Esophagus (tissue), 2 donors: ENCODE data around the gene GRM7. TPM values are rescaled to one million over a fixed set of nuclear protein-coding genes. Genes with fewer than 3 reads are reported as not detected.
A peak's percentile ranks its signal among the peaks of the same experiment; 100 is the strongest.

Source experiments
- H3K27ac ChIP-seq, 2 donors: one replicate each; pipeline ENCODE4 v1.5.1; 2013; ENCODE audit warnings: low read depth in 2 of 2, mild to moderate bottlenecking in 2 of 2, inconsistent platforms in 1 of 2, low read length in 1 of 2, moderate library complexity in 1 of 2
- H3K27me3 ChIP-seq, 2 donors: one replicate each; pipeline ENCODE4 v1.6.1; 2013; ENCODE audit warnings: low read length in 2 of 2, control low read depth in 1 of 2, mild to moderate bottlenecking in 1 of 2; ENCODE audit not compliant: insufficient read depth in 2 of 2, control insufficient read depth in 1 of 2
- H3K36me3 ChIP-seq, 2 donors: one replicate each; pipeline ENCODE4 v1.6.1; 2013; ENCODE audit warnings: low read length in 1 of 2; ENCODE audit not compliant: control insufficient read depth in 2 of 2, insufficient read depth in 2 of 2
- H3K4me1 ChIP-seq, 2 donors: one replicate each; pipeline ENCODE4 v1.6.1; 2013; ENCODE audit warnings: low read length in 1 of 2; ENCODE audit not compliant: control insufficient read depth in 2 of 2, insufficient read depth in 2 of 2
- H3K4me3 ChIP-seq, 2 donors: one replicate each; pipeline ENCODE4 v1.5.1; 2013; ENCODE audit warnings: low read length in 2 of 2, mild to moderate bottlenecking in 2 of 2, low read depth in 1 of 2, moderate library complexity in 1 of 2
- H3K9me3 ChIP-seq, 2 donors: one replicate each; pipeline ENCODE4 v1.6.1; 2013; ENCODE audit warnings: mild to moderate bottlenecking in 2 of 2, low read depth in 1 of 2, low read length in 1 of 2, moderate library complexity in 1 of 2; ENCODE audit not compliant: control insufficient read depth in 2 of 2, insufficient read depth in 1 of 2
- WGBS, 2 donors: extraction: QIAGEN DNeasy Blood & Tissue Kit; methylation state at CpG; one replicate each; pipeline ENCODE4 v1.1.7; 2013; 5-methylcytosine and 5-hydroxymethylcytosine counted together
- polyA plus RNA-seq, 2 donors: library from polyadenylated mRNA; stranded (reverse); fragments of 200-250 nt; gene quantifications; one replicate each; pipeline ENCODE4 v1.2.3, GENCODE V29; 2013
- donor health status: healthy with polysubstance abuse.
- donor health status: Bipolar disorder and iron deficiency.

The GRM7 gene
- under 1 TPM in 1 of 2 donors, not detected in 1; 0.01 TPM for polyA plus RNA-seq

DNA sequence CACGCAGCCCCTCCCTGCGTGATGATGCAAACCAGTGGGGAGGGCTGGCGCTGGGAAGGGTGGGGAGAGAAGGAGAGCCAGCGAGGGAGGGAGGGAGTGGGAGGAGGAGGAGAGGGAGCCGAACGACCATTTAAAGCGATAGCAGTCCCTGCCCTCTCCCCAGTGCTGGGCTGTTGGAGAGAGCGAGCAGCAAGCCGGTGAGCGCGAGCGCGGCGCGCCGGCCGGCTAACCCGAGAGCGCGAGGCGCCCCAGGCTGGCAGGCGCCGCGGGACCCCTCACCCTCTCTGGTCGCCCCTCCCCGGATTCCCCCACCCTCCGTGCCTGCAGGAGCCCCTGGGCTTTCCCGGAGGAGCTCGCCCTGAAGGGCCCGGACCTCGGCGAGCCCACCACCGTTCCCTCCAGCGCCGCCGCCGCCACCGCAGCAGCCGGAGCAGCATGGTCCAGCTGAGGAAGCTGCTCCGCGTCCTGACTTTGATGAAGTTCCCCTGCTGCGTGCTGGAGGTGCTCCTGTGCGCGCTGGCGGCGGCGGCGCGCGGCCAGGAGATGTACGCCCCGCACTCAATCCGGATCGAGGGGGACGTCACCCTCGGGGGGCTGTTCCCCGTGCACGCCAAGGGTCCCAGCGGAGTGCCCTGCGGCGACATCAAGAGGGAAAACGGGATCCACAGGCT is at the start of gene GRM7:
GRM7 (plus strand) TSS at position 162 of the 671 bp plus-strand sequence.
- WGBS, 2 donors = 5 to 6% methylated on average over 42 to 62 of the region's 62 CpGs
- Histone ChIP-seq H3K36me3 (no peaks in the 10 kb centered on the region), H3K9me3 (no peaks in the 10 kb centered on the region), H3K27me3 (peaks cover 3 to 10% of the 10 kb centered on the region in 2 donors), H3K4me3 (peak within 1 kb of the TSS in 1 of 2 donors; percentile 24), H3K27ac (no peak within 1 kb of the TSS), H3K4me1 (peaks cover 0 to 3% of the 10 kb centered on the region in 2 donors)

GRCh38 chr3:6821411-6821810 is 39.5 kb upstream of the GRM7 start:
- Histone ChIP-seq H3K9me3 (no peaks in the 10 kb centered on the region), H3K27ac (no peak overlapping the region), H3K4me3 (no peak overlapping the region), H3K27me3 (no peaks in the 10 kb centered on the region), H3K4me1 (no peaks in the 10 kb centered on the region), H3K36me3 (no peaks in the 10 kb centered on the region)
- WGBS, 2 donors = 85 to 88% methylated on average over 3 of the region's 3 CpGs

DNA sequence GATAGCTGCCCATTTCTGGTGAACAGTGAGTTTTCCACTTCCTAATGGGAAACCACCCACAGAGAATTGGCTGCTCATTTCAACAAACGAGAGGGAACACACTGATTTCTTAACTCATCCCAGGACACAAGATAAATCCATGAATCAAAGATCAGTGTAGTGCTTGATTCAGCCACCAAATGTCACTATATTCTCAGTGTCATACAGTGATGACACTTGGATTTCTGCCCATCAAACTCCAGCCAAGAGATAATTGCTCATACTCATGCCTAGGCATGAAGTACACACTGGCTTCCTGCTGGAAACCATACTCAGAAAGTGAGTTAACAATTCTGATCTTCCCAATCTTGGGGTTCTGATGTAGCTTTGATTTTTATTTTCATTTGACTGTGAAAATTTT is 35.4 kb upstream of the GRM7 start:
- 27 to 38% methylated on average over 1 of the region's 1 CpG for WGBS, 2 donors

DNA sequence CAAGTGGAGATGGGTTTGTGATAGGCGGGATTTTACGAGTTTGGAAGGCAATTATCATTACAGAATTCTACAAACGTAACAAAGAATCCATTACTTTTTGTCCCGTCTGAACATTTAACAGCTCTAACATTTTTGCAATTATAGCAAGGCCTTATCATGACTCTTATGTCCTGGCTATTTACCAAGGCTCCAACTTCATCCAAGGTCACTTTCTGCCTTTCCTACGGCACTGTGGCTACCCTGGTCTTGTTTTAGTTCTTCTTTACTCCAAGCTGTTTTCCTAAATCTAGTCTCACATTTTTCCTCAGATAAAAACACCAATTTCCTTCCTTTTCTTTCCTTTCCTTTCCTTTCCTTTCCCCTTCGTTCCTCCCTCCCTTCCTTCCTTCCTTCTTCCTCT is 33.5 kb upstream of the GRM7 start:
- WGBS, 2 donors = 75 to 77% methylated on average over 6 of the region's 6 CpGs
- Histone ChIP-seq H3K4me3 (no peak overlapping the region), H3K4me1 (no peaks in the 10 kb centered on the region), H3K9me3 (no peaks in the 10 kb centered on the region), H3K36me3 (no peaks in the 10 kb centered on the region), H3K27ac (no peak overlapping the region), H3K27me3 (no peaks in the 10 kb centered on the region)

More for the DNA sequence above, 35.4 kb upstream of the GRM7 start:
- Histone ChIP-seq H3K27ac (no peak overlapping the region), H3K4me3 (no peak overlapping the region), H3K9me3 (no peaks in the 10 kb centered on the region), H3K36me3 (no peaks in the 10 kb centered on the region), H3K4me1 (no peaks in the 10 kb centered on the region), H3K27me3 (no peaks in the 10 kb centered on the region)

DNA sequence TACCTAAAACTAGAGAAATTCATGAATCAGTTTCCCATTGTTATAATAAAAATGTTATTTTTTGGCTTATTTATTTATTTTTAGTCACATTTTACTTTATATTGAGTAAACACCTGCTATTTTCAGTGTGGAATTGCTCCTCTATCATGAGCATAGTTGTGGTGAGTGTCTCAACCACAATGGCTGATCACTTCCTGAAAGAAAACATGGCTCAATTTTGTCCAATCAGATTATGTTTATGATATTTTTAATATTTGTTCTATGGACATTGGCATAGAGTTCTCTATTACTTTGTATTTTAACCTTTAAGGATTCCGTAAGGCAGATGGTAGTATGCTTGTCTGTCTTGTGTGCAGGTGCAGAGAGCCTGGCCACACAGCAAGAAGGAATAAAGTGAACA is 16.2 kb upstream of the GRM7 start:
- WGBS, 2 donors = 88 to 93% methylated on average over 1 of the region's 1 CpG
- Histone ChIP-seq H3K4me3 (no peak overlapping the region), H3K4me1 (no peaks in the 10 kb centered on the region), H3K27ac (no peak overlapping the region), H3K36me3 (no peaks in the 10 kb centered on the region), H3K27me3 (no peaks in the 10 kb centered on the region), H3K9me3 (peaks cover 0 to 2% of the 10 kb centered on the region in 2 donors)

DNA sequence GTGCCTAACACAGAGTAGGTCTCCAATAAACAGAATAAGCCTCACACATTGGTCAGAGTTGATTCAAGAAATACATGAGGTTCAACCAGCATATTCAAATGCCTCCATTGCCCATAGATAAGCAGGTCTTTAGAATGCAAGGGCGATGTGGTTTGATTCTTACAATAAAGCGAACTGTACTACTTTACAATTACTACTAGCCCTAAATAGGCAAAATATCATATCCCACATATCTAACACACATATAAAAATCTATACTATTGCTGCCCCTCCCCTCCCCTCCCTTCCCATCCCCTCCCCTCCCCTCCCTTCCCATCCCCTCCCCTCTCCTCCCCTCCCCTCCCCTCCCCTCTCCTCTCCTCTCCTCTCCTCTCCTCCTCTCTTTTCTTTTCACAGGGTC is 6.7 kb upstream of the GRM7 start:
- WGBS, 2 donors = 83 to 96% methylated on average over 2 of the region's 2 CpGs
- no peaks in the 10 kb centered on the region for H3K36me3 ChIP-seq
- no peak overlapping the region for H3K27ac ChIP-seq
- H3K27me3 ChIP-seq = no peaks in the 10 kb centered on the region
- no peak overlapping the region for H3K4me3 ChIP-seq
- H3K9me3 ChIP-seq = no peaks in the 10 kb centered on the region
- no peaks in the 10 kb centered on the region for H3K4me1 ChIP-seq

- H3K4me3 ChIP-seq = no peak overlapping the region
Observed at GRCh38 chr3:6857510-6857909, 3.4 kb upstream of the GRM7 start.

DNA sequence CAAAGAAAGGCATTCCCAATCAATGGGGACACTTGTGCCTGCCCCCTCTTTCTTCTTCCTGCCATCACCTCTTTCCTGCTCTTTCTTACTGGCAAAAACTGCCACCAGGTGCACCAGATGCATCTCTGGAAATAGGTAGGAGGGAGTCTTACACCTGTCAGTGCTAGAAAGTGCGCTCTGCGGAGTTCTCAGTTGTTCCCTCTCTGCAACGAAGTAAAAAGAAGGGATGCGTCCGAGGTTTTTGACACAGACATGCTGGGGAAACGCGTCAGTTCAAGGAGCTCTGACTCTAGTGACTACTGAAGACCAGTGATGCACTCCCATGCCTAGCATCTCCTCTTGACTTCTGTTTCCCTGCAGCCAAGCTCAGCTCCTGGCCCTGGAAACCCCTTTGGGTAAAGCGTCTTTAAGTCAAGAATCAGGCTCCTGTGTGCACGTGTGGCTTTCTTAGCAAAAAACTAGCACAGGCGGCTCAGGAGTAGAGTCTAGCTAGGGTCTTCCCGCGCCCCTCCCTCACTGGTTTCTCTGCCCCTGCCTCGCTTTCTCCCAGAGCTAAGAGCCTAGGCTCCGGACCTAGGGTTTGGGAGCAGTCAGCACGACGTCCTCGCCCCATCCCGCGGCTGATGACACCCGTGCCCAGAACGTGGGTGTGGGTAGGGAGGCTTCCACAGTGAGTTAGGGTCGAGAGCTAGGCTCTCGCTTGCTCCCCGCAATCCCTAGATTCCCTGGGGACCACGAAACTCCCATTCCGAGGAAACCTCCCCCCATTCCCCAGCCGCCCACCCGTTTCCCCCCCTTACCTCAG is 564 bp upstream of the GRM7 start:
- Histone ChIP-seq H3K4me3 (peak overlapping the region in 1 of 2 donors; percentile 24), H3K9me3 (no peaks in the 10 kb centered on the region), H3K27me3 (peaks cover 3 to 10% of the 10 kb centered on the region in 2 donors), H3K36me3 (no peaks in the 10 kb centered on the region), H3K4me1 (peaks cover 0 to 3% of the 10 kb centered on the region in 2 donors), H3K27ac (no peak overlapping the region)
- WGBS, 2 donors = 7 to 10% methylated on average over 28 of the region's 28 CpGs

More at GRCh38 chr3:6857510-6857909, 3.4 kb upstream of the GRM7 start:
- H3K27ac ChIP-seq = no peak overlapping the region
- 66 to 69% methylated on average over 5 of the region's 5 CpGs for whole genome bisulfite sequencing, 2 donors
- peaks cover 0 to 3% of the 10 kb centered on the region in 2 donors for H3K4me1 ChIP-seq
- no peaks in the 10 kb centered on the region for H3K36me3 ChIP-seq
- H3K9me3 ChIP-seq = no peaks in the 10 kb centered on the region
- peaks cover 3 to 10% of the 10 kb centered on the region in 2 donors for H3K27me3 ChIP-seq

DNA sequence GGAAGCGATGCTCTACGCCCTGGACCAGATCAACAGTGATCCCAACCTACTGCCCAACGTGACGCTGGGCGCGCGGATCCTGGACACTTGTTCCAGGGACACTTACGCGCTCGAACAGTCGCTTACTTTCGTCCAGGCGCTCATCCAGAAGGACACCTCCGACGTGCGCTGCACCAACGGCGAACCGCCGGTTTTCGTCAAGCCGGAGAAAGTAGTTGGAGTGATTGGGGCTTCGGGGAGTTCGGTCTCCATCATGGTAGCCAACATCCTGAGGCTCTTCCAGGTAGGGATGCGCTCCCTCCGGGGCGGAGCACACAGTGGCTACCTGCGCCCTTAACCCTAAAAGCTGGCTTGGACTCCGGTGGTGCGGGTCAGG is 698 bp downstream of the GRM7 start:
- Histone ChIP-seq H3K27me3 (peaks cover 3 to 10% of the 10 kb centered on the region in 2 donors), H3K27ac (no peak overlapping the region), H3K36me3 (no peaks in the 10 kb centered on the region), H3K9me3 (no peaks in the 10 kb centered on the region), H3K4me3 (no peak overlapping the region), H3K4me1 (peaks cover 0 to 3% of the 10 kb centered on the region in 2 donors)
- 3 to 7% methylated on average over 30 of the region's 30 CpGs for WGBS, 2 donors
